Measurements from ENCODE around the gene STARD4.

DNA sequence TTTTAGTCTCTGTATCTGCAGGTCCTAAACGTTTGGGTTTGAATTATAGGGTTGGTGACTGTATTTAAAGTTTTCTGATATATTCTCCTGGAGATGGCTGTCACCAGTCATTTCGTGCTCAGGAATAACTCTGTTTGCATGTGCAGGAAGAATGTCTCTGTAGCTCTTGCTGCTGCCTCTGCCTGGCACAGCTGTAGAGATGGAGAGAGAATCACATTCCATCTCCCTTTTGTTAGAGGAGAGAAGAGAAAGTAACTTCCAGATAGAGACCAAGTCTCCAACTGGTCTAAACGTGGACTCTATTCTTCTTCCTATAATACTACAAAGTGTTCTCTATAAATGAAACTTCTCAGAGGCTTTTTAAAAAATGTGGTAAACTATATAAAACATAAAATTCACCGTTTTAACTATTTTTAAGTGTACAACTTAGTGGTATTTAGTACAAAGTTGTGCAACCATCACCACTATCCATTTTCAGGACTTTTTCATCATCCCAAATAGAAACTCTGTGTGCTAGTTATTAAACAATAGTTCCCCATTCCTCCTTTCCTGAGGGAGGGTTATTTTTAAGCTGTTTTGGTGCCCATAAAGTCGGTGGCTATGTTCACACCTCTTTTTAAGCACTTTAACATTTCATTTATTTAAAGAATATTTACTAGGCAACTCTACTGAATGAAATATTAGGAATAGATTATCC is 20.7 kb upstream of the STARD4 start:
- TF ChIP-seq, protein P1, sequence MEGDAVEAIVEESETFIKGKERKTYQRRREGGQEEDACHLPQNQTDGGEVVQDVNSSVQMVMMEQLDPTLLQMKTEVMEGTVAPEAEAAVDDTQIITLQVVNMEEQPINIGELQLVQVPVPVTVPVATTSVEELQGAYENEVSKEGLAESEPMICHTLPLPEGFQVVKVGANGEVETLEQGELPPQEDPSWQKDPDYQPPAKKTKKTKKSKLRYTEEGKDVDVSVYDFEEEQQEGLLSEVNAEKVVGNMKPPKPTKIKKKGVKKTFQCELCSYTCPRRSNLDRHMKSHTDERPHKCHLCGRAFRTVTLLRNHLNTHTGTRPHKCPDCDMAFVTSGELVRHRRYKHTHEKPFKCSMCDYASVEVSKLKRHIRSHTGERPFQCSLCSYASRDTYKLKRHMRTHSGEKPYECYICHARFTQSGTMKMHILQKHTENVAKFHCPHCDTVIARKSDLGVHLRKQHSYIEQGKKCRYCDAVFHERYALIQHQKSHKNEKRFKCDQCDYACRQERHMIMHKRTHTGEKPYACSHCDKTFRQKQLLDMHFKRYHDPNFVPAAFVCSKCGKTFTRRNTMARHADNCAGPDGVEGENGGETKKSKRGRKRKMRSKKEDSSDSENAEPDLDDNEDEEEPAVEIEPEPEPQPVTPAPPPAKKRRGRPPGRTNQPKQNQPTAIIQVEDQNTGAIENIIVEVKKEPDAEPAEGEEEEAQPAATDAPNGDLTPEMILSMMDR (IDR thresholded peaks at IDR 0.05), result no peak
- TF ChIP-seq POLR2A (IDR thresholded peaks at IDR 0.05), result no peak

All from esophagus squamous epithelium (tissue), 4 donors.